ENCODE results near the gene PLS1. TPM values are rescaled to one million over a fixed set of nuclear protein-coding genes. Genes with fewer than 3 reads are reported as not detected.
"Not testable (repeated sequence)": the region's sequence is repeated elsewhere in the genome, so short reads cannot be mapped to it uniquely, and the experiment has no call there.

PLS1 gene, protein sequence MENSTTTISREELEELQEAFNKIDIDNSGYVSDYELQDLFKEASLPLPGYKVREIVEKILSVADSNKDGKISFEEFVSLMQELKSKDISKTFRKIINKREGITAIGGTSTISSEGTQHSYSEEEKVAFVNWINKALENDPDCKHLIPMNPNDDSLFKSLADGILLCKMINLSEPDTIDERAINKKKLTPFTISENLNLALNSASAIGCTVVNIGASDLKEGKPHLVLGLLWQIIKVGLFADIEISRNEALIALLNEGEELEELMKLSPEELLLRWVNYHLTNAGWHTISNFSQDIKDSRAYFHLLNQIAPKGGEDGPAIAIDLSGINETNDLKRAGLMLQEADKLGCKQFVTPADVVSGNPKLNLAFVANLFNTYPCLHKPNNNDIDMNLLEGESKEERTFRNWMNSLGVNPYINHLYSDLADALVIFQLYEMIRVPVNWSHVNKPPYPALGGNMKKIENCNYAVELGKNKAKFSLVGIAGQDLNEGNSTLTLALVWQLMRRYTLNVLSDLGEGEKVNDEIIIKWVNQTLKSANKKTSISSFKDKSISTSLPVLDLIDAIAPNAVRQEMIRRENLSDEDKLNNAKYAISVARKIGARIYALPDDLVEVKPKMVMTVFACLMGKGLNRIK
- total RNA-seq, result 10 to 100 TPM; 11.3 to 26.4 TPM
- polyA plus RNA-seq (2013, experiment 1 of 2), result 11.1 TPM
- 8.2 TPM for polyA plus RNA-seq (2013, experiment 2 of 2)
- long read RNA-seq, experiment 1, partial matches to known transcripts, result 5 of 15 reads
- long read RNA-seq, experiment 1, other reads (novel, unspliced or antisense), result 6 of 15 reads
- long read RNA-seq, experiment 2, transcript PLS1-202 (16 exons, 3,706 nt), result major isoform, 36 of 49 reads
- long read RNA-seq, experiment 2, partial matches to known transcripts, result 3 of 49 reads
- long read RNA-seq, experiment 2, other reads (novel, unspliced or antisense), result 10 of 49 reads
- long read RNA-seq, experiment 3, transcript PLS1-202 (16 exons, 3,706 nt), result major isoform, 78 of 90 reads
- long read RNA-seq, experiment 3, partial matches to known transcripts, result 3 of 90 reads
- long read RNA-seq, experiment 3, other reads (novel, unspliced or antisense), result 9 of 90 reads
- long read RNA-seq, experiment 4, transcript PLS1-202 (16 exons, 3,706 nt), result major isoform, 6 of 9 reads
- long read RNA-seq, experiment 4, partial matches to known transcripts, result 2 of 9 reads
- long read RNA-seq, experiment 4, other reads (novel, unspliced or antisense), result 1 of 9 reads

DNA sequence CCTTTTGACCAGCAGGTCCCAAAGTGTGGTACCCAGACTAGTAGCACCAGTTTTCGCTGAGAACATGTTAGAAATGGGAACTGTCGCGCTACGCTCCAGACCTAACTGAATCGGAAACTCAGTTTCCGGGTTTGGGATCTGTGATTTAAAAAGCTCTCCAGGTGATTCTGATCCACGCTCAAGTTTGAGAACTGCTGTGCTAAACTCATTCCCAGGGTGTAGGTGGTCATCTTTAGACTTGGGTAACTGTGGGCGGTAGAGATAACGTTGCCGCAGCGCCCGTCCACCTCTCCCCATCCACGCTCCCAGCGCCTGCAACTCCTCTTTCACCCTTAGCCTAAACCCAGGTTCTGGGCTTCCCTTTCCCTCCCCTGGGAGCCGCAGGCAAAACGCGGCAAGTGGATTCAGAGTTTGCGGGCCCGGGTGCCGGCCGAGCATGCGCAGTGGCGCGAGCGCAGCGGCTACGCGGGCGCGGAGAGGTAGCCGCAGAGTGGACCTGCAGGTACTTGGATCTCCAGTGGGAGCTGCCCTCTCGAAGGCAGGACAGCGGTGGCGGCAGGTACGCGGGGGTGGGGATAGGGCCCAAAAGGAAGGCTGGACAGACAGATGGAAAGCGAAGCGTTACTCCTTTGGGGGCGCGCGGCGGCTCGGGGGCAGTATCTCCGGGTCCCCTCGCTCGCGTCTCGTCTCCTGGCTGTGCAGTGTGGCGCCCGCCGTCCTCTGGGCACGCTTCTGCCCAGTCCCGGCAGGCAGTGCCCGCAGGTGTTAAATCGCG is at the start of gene PLS1:
Gene PLS1, plus strand, starts transcription at position 443 of the 775 bp plus-strand sequence. CDS start 67,845 bp downstream, outside the sequence.
- Mint-ChIP-seq H3K36me3 (ENCODE audit: low read depth) (peaks cover 2% of the 10 kb centered on the region), H3K27ac (peak within 1 kb of the TSS; percentile 87), H3K4me1 (peaks cover 16% of the 10 kb centered on the region), H3K9me3 (no peaks in the 10 kb centered on the region), H3K27me3 (ENCODE audit: insufficient read depth) (peaks cover 9% of the 10 kb centered on the region), H3K4me3 (peak within 1 kb of the TSS; percentile 74)
- Histone ChIP-seq H3K9ac (ENCODE audit: extremely low read depth, low read length, poor library complexity, severe bottlenecking) (peak within 1 kb of the TSS; percentile 50), H3K27ac (ENCODE audit: low read depth, low read length) (no peak within 1 kb of the TSS), H3K36me3 (ENCODE audit: control insufficient read depth, insufficient read depth, low read length) (no peaks in the 10 kb centered on the region), H3K4me3 (ENCODE audit: low read length) (peak within 1 kb of the TSS; percentile 97), H3K27me3 (ENCODE audit: control insufficient read depth, insufficient read depth, low read length, poor library complexity, severe bottlenecking) (no peaks in the 10 kb centered on the region), H3K9me3 (ENCODE audit: control insufficient read depth, low read length) (no peaks in the 10 kb centered on the region), H3K4me1 (ENCODE audit: control insufficient read depth, insufficient read depth, low read length) (no peaks in the 10 kb centered on the region)
- 1 to 3% methylated on average over 17 to 56 of the region's 56 CpGs for WGBS, 2 experiments (ENCODE audit: insufficient coverage in 1 of 2, insufficient read length in 1 of 2)
- TF ChIP-seq, protein P1, sequence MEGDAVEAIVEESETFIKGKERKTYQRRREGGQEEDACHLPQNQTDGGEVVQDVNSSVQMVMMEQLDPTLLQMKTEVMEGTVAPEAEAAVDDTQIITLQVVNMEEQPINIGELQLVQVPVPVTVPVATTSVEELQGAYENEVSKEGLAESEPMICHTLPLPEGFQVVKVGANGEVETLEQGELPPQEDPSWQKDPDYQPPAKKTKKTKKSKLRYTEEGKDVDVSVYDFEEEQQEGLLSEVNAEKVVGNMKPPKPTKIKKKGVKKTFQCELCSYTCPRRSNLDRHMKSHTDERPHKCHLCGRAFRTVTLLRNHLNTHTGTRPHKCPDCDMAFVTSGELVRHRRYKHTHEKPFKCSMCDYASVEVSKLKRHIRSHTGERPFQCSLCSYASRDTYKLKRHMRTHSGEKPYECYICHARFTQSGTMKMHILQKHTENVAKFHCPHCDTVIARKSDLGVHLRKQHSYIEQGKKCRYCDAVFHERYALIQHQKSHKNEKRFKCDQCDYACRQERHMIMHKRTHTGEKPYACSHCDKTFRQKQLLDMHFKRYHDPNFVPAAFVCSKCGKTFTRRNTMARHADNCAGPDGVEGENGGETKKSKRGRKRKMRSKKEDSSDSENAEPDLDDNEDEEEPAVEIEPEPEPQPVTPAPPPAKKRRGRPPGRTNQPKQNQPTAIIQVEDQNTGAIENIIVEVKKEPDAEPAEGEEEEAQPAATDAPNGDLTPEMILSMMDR (conservative IDR thresholded peaks at IDR 0.05), result no peak
- peak; percentile 98 for DNase-seq

DNA sequence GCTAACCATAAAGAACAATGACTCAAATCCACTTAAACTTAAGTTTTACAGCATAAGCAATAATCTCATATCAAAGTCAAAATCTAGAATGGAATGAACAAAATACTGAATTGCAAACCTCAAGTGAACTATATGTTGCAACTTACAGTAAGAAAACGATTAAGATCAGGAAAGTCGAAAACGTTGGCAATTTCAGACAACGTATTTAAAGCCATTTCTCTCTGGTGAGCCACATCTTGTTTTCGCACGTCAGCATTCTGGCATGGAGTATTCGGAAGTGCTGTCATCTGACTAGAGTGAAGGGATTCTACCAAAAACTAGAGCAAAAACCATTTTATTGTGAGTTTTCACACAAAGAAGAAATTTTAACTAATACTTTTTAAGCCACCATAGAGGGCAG is 46.2 kb upstream of the PLS1 start:
- H3K27me3 ChIP-seq (ENCODE audit: control insufficient read depth, insufficient read depth, low read length, poor library complexity, severe bottlenecking), result no peaks in the 10 kb centered on the region
- WGBS, 2 experiments (ENCODE audit: insufficient coverage in 1 of 2, insufficient read length in 1 of 2), result 90 to 94% methylated on average over 7 of the region's 7 CpGs
- no peaks in the 10 kb centered on the region for H3K4me1 ChIP-seq (ENCODE audit: control insufficient read depth, insufficient read depth, low read length)
- Mint-ChIP-seq H3K36me3 (ENCODE audit: low read depth) (peaks cover 45% of the 10 kb centered on the region), H3K4me1 (no peaks in the 10 kb centered on the region), H3K27me3 (ENCODE audit: insufficient read depth) (no peaks in the 10 kb centered on the region), H3K27ac (no peak overlapping the region), H3K9me3 (peaks cover 15% of the 10 kb centered on the region), H3K4me3 (no peak overlapping the region)
- TF ChIP-seq, protein P1 (conservative IDR thresholded peaks at IDR 0.05), result no peak
- DNase-seq, result no peak
- H3K9me3 ChIP-seq (ENCODE audit: control insufficient read depth, low read length), result peaks cover 20% of the 10 kb centered on the region
- H3K27ac ChIP-seq (ENCODE audit: low read depth, low read length), result no peak overlapping the region
- no peak overlapping the region for H3K4me3 ChIP-seq (ENCODE audit: low read length)
- peaks cover 43% of the 10 kb centered on the region for H3K36me3 ChIP-seq (ENCODE audit: control insufficient read depth, insufficient read depth, low read length)
- no peak overlapping the region for H3K9ac ChIP-seq (ENCODE audit: extremely low read depth, low read length, poor library complexity, severe bottlenecking)

DNA sequence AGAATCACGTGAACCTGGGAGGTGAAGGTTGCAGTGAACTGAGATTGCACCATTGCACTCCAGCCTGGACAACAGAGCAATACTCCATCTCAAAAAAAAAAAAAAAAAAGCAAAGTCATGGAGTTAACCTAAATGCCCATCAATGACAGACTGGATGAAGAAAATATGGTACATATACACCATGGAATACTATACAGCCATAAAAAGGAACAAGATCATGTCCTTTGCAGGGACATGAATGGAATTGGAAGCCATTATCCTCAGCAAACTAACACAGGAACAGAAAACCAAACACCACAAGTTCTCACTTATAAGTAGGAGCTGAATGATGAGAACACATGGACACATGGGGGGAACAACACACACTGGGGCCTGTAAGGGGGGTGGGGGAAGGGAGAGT is 43.6 kb upstream of the PLS1 start:
- H3K36me3 ChIP-seq (ENCODE audit: control insufficient read depth, insufficient read depth, low read length), result peaks cover 53% of the 10 kb centered on the region
- not testable (repeated sequence) for H3K4me3 ChIP-seq (ENCODE audit: low read length); H3K27ac Mint-ChIP-seq; DNase-seq; H3K4me3 Mint-ChIP-seq; H3K27me3 Mint-ChIP-seq (ENCODE audit: insufficient read depth); H3K27me3 ChIP-seq (ENCODE audit: control insufficient read depth, insufficient read depth, low read length, poor library complexity, severe bottlenecking); H3K4me1 Mint-ChIP-seq; H3K27ac ChIP-seq (ENCODE audit: low read depth, low read length); H3K4me1 ChIP-seq (ENCODE audit: control insufficient read depth, insufficient read depth, low read length); H3K9ac ChIP-seq (ENCODE audit: extremely low read depth, low read length, poor library complexity, severe bottlenecking)
- H3K9me3 ChIP-seq (ENCODE audit: control insufficient read depth, low read length), result peaks cover 20% of the 10 kb centered on the region
- peaks cover 63% of the 10 kb centered on the region for H3K36me3 Mint-ChIP-seq (ENCODE audit: low read depth)
- peaks cover 15% of the 10 kb centered on the region for H3K9me3 Mint-ChIP-seq
- 92% methylated on average over 1 of the region's 1 CpG; no CpG with 5 or more reads in 1 of the 2 experiments for WGBS, 2 experiments (ENCODE audit: insufficient coverage in 1 of 2, insufficient read length in 1 of 2)
